HepG2 (cell line): ENCODE results near the gene CEP131. TPM values are rescaled to one million over a fixed set of nuclear protein-coding genes. Genes with fewer than 3 reads are reported as not detected.

Experiments
- AHR ChIP-seq: IDR thresholded peaks from 2 replicates; pipeline ENCODE4 v1.6.1; 2018; ENCODE audit warnings: missing genetic modification reagents, missing compliant biosample characterization
- ATF2 ChIP-seq: sonication (generic); formaldehyde crosslinking; IDR thresholded peaks from 2 replicates; pipeline ENCODE4 v1.4.0; 2020; ENCODE audit warnings: missing genetic modification reagents
- ELF3 ChIP-seq: IDR thresholded peaks from 2 replicates; pipeline ENCODE4 v1.6.1; 2016; ENCODE audit warnings: missing genetic modification reagents, missing compliant biosample characterization
- ERF ChIP-seq: IDR thresholded peaks from 2 replicates; pipeline ENCODE4 v1.6.1; 2018; ENCODE audit warnings: missing biosample characterization, missing genetic modification reagents
- HMG20A ChIP-seq: IDR thresholded peaks from 2 replicates; pipeline ENCODE4 v1.6.1; 2016; ENCODE audit warnings: borderline replicate concordance
- HMGA1 ChIP-seq: sonication (generic); formaldehyde crosslinking; conservative IDR thresholded peaks from 2 replicates; pipeline ENCODE4 v1.4.0; 2020; ENCODE audit warnings: missing genetic modification reagents
- IRF1 ChIP-seq: sonication (generic); formaldehyde crosslinking; IDR thresholded peaks from 2 replicates; pipeline ENCODE4 v1.4.0; 2020; ENCODE audit warnings: low read depth, mild to moderate bottlenecking, missing genetic modification reagents
- IRF2 ChIP-seq: IDR thresholded peaks from 2 replicates; pipeline ENCODE4 v1.6.1; 2018; ENCODE audit warnings: missing genetic modification reagents, missing compliant biosample characterization
- MEIS1 ChIP-seq: sonication (generic); formaldehyde crosslinking; IDR thresholded peaks from 2 replicates; pipeline ENCODE4 v1.9.0; 2021; ENCODE audit warnings: mild to moderate bottlenecking, missing genetic modification reagents, moderate library complexity, borderline replicate concordance
- NR2F6 ChIP-seq, 2 experiments: IDR thresholded peaks; 2 replicates each; pipeline ENCODE4 v1.6.1; 2016; ENCODE audit warnings: antibody characterized with exemption in 1 of 2, mild to moderate bottlenecking in 1 of 2
- NRL ChIP-seq: sonication (generic); formaldehyde crosslinking; IDR thresholded peaks from 2 replicates; pipeline ENCODE4 v1.5.0; 2020; ENCODE audit warnings: missing genetic modification reagents, mild to moderate bottlenecking, moderate library complexity, borderline replicate concordance
- POLR2G ChIP-seq: fragments of 200-400 bp; formaldehyde crosslinking; IDR thresholded peaks from 2 replicates; pipeline ENCODE4 v1.6.1; 2018; ENCODE audit warnings: mild to moderate bottlenecking, low read depth, low read length, moderate library complexity
- PREB ChIP-seq: sonication (generic); formaldehyde crosslinking; IDR thresholded peaks from 2 replicates; pipeline ENCODE4 v1.4.0; 2020; ENCODE audit warnings: missing genetic modification reagents
- RXRA ChIP-seq: sonication (generic); formaldehyde crosslinking; IDR thresholded peaks from 2 replicates; pipeline ENCODE4 v1.5.1; 2020; ENCODE audit warnings: missing genetic modification reagents
- SMAD3 ChIP-seq: sonication (generic); formaldehyde crosslinking; IDR thresholded peaks from 2 replicates; pipeline ENCODE4 v1.4.0; 2020; ENCODE audit warnings: missing genetic modification reagents
- ZNF143 ChIP-seq: sonication (generic); formaldehyde crosslinking; IDR thresholded peaks from 2 replicates; pipeline ENCODE4 v1.4.0; 2020; ENCODE audit warnings: missing genetic modification reagents
- ZNF382 ChIP-seq: sonication (generic); formaldehyde crosslinking; IDR thresholded peaks from 2 replicates; pipeline ENCODE4 v1.5.0; 2020; ENCODE audit warnings: missing genetic modification reagents, mild to moderate bottlenecking, borderline replicate concordance
- ZNF607 ChIP-seq: sonication (generic); formaldehyde crosslinking; IDR thresholded peaks from 2 replicates; pipeline ENCODE4 v1.5.1; 2020; ENCODE audit warnings: missing genetic modification reagents, mild to moderate bottlenecking, borderline replicate concordance
- ZNF770 ChIP-seq: sonication (generic); formaldehyde crosslinking; IDR thresholded peaks from 2 replicates; pipeline ENCODE4 v1.5.0; 2020; ENCODE audit warnings: mild to moderate bottlenecking, missing genetic modification reagents
- ZNF800 ChIP-seq: sonication (generic); formaldehyde crosslinking; IDR thresholded peaks from 2 replicates; pipeline ENCODE4 v1.4.0; 2020; ENCODE audit warnings: missing genetic modification reagents
- polyA plus RNA-seq, 8 experiments: library from polyadenylated mRNA; depleted of rRNA in 3 of 8; stranded (reverse) in 7 of 8; unstranded in 1 of 8; fragments of >200 nt; fragmentation: Illumina TruSeq in 4 of 8; extraction: Trizol in 4 of 8; gene quantifications; 2 replicates each; pipeline versions ENCODE4 v1.2.1 to v1.2.3, GENCODE V29; 2011 to 2016; ENCODE audit warnings: low read depth in 4 of 8, missing spikeins in 1 of 8, mixed read lengths in 1 of 8; ENCODE audit not compliant: insufficient read depth in 1 of 8
- total RNA-seq, 5 experiments: library from RNA; depleted of rRNA; stranded (reverse); fragments of >200 nt; fragmentation: Illumina TruSeq; extraction: Trizol; gene quantifications; 2 replicates each; pipeline ENCODE4 v1.2.3, GENCODE V29; 2016; ENCODE audit warnings: low read depth in 1 of 5

CEP131 gene
- total and polyA plus RNA-seq, 2 of the 13 experiments (the other 11 are each of a cell fraction or from before 2014, with no cell fraction given), result 5.0 to 16.8 TPM

- TF ChIP-seq ZNF800 (0 out of 2 replicates have a peak, but pooled peaks have one; percentile 51), IRF2 (CRISPR knock-in tag) (0 out of 2 replicates have a peak, but pooled peaks have one; percentile 59), POLR2G (0 out of 2 replicates have a peak, but pooled peaks have one; percentile 36), NR2F6 (IDR thresholded peaks at IDR 0.05) (no peak), NR2F6 (CRISPR knock-in tag; IDR thresholded peaks at IDR 0.05) (peak; percentile 48; the same call in 1 of the 2 replicates), ZNF770 (CRISPR knock-in tag) (peak; percentile 88), HMG20A (peak; percentile 9; the same call in 1 of the 2 replicates), PREB (CRISPR knock-in tag) (no peak), RXRA (peak; percentile 47; the same call in 1 of the 2 replicates), ERF (CRISPR knock-in tag) (peak; percentile 52; the same call in 1 of the 2 replicates), IRF1 (CRISPR knock-in tag) (no peak), ZNF607 (CRISPR knock-in tag) (no peak), ZNF143 (CRISPR knock-in tag) (peak; percentile 73), ZNF382 (CRISPR knock-in tag) (no peak), MEIS1 (CRISPR knock-in tag) (0 out of 2 replicates have a peak, but pooled peaks have one; percentile 36), AHR (CRISPR knock-in tag) (peak; percentile 48; the same call in 1 of the 2 replicates), ELF3 (CRISPR knock-in tag) (peak; percentile 45; the same call in 1 of the 2 replicates), HMGA1 (CRISPR knock-in tag) (no peak), SMAD3 (CRISPR knock-in tag) (0 out of 2 replicates have a peak, but pooled peaks have one; percentile 51), ATF2 (CRISPR knock-in tag) (peak; percentile 59; the same call in 1 of the 2 replicates), NRL (CRISPR knock-in tag) (peak; percentile 19; the same call in 1 of the 2 replicates)
These were observed 80.2 kb downstream of the CEP131 start (continued) for GRCh38 chr17:81142301-81143199.
